GM21528 (cell line): ENCODE data around the gene UQCC2.

Experiments used
- ATAC-seq: cut with Tn5 transposase; IDR thresholded peaks from one replicate; pipeline ENCODE4 v1.9.1; 2021; ENCODE audit warnings: mild to moderate bottlenecking, moderate library complexity; ENCODE audit not compliant: unreplicated experiment, low FRiP score

The UQCC2 gene

GRCh38 chr6:33727126-33727525, 15.6 kb upstream of the UQCC2 start:
- ATAC-seq: no peak

- ATAC-seq: no peak
Measured at GRCh38 chr6:33726696-33727095, 15.2 kb upstream of the UQCC2 start.

GRCh38 chr6:33725891-33726673, 14.6 kb upstream of the UQCC2 start:
- no peak for ATAC-seq

GRCh38 chr6:33725222-33725621, 13.7 kb upstream of the UQCC2 start:
- no peak for ATAC-seq

GRCh38 chr6:33724102-33725023, 12.9 kb upstream of the UQCC2 start:
- no peak for ATAC-seq

GRCh38 chr6:33723371-33724085, 12.0 kb upstream of the UQCC2 start:
- ATAC-seq: no peak

GRCh38 chr6:33722103-33722623, 10.7 kb upstream of the UQCC2 start:
- ATAC-seq: no peak

GRCh38 chr6:33721508-33721907, 10.0 kb upstream of the UQCC2 start:
- ATAC-seq: no peak

- no peak for ATAC-seq
Measured at GRCh38 chr6:33720998-33721397, 9.5 kb upstream of the UQCC2 start.

- no peak for ATAC-seq
Measured at GRCh38 chr6:33719326-33719987, 8.0 kb upstream of the UQCC2 start.

- ATAC-seq: no peak
Measured at GRCh38 chr6:33718713-33719112, 7.2 kb upstream of the UQCC2 start.

GRCh38 chr6:33717934-33718455, 6.5 kb upstream of the UQCC2 start:
- ATAC-seq: no peak

GRCh38 chr6:33716890-33717632, 5.6 kb upstream of the UQCC2 start:
- no peak for ATAC-seq

GRCh38 chr6:33716379-33716778, 4.9 kb upstream of the UQCC2 start:
- ATAC-seq: no peak

- no peak for ATAC-seq
Measured at GRCh38 chr6:33714385-33715040, 3.0 kb upstream of the UQCC2 start.

GRCh38 chr6:33713786-33714185, 2.3 kb upstream of the UQCC2 start:
- ATAC-seq: no peak

GRCh38 chr6:33712914-33713313, 1.4 kb upstream of the UQCC2 start:
- no peak for ATAC-seq

- no peak for ATAC-seq
Measured at GRCh38 chr6:33710296-33711121, 991 bp downstream of the UQCC2 start.
